IMR-90 (cell line): ENCODE measurements around the gene SLC6A3. TPM values are rescaled to one million over a fixed set of nuclear protein-coding genes. Genes with fewer than 3 reads are reported as not detected.
A peak's percentile ranks its signal among the peaks of the same experiment; 100 is the strongest.

Experiments used
- ATAC-seq: fragments of 200-7000 bp; cut with Tn5 transposase; 2 replicates; pipeline ENCODE4 v1.9.1; 2020; ENCODE audit warnings: low read depth, mild to moderate bottlenecking, moderate library complexity
- BruUV-seq: library from RNA; stranded (reverse); fragments of 400-500 nt; replicated peaks from 2 replicates; lab custom pipeline; 2021; lab: Mats Ljungman, UMichigan
- CTCF ChIA-PET: fragments of 300-600 bp; formaldehyde crosslinking; extraction: SDS; loops from one replicate; lab custom pipeline; 2021; ENCODE audit warnings: antibody characterized with exemption; lab: Yijun Ruan, JAX
- POLR2A ChIA-PET: fragments of 300-600 bp; sonication (Branson Sonifier 250); formaldehyde crosslinking; loops from one replicate; lab custom pipeline; 2022; ENCODE audit warnings: antibody characterized with exemption; ENCODE audit not compliant: unreplicated experiment; lab: Charles Lee
- DNase-seq: peaks from one replicate; pipeline ENCODE4 v3.0.0; 2013
- H2AFZ ChIP-seq: replicated peaks from 2 replicates; pipeline ENCODE3; 2013; ENCODE audit warnings: low read length, mild to moderate bottlenecking; ENCODE audit not compliant: poor library complexity
- H2AK5ac ChIP-seq: 2 replicates; pipeline ENCODE4 v1.6.1; 2013; ENCODE audit warnings: low read depth, low read length, inconsistent platforms
- H2AK9ac ChIP-seq: replicated peaks from 2 replicates; pipeline ENCODE3; 2013; ENCODE audit warnings: mild to moderate bottlenecking, low read depth, low read length, moderate library complexity; ENCODE audit not compliant: poor library complexity
- H2BK120ac ChIP-seq: 2 replicates; pipeline ENCODE4 v1.6.1; 2013; ENCODE audit warnings: low read depth, low read length, inconsistent platforms
- H2BK15ac ChIP-seq: 3 replicates; pipeline ENCODE4 v1.6.1; 2013; ENCODE audit warnings: low read depth, low read length, inconsistent platforms
- H2BK20ac ChIP-seq: 2 replicates; pipeline ENCODE4 v1.6.1; 2013; ENCODE audit warnings: low read depth, mild to moderate bottlenecking, inconsistent platforms, low read length, moderate library complexity
- H2BK5ac ChIP-seq: 2 replicates; pipeline ENCODE4 v1.6.1; 2013; ENCODE audit warnings: mild to moderate bottlenecking, low read depth, low read length, inconsistent platforms; ENCODE audit not compliant: poor library complexity, severe bottlenecking
- H3K14ac ChIP-seq: replicated peaks from 2 replicates; pipeline ENCODE4 v1.6.1; 2013; ENCODE audit warnings: low read depth, low read length, inconsistent platforms
- H3K18ac ChIP-seq: 2 replicates; pipeline ENCODE4 v1.6.1; 2013; ENCODE audit warnings: low read depth, low read length, control low read depth
- H3K23ac ChIP-seq: 2 replicates; pipeline ENCODE4 v1.6.1; 2013; ENCODE audit warnings: low read depth, low read length, inconsistent platforms
- H3K27ac ChIP-seq: 2 replicates; pipeline ENCODE4 v1.5.1; 2013; ENCODE audit warnings: mild to moderate bottlenecking, control low read depth, low read length; ENCODE audit not compliant: insufficient read depth
- H3K27me3 ChIP-seq: 2 replicates; pipeline ENCODE4 v1.6.1; 2013; ENCODE audit warnings: low read length; ENCODE audit not compliant: control insufficient read depth, insufficient read depth
- H3K36me3 ChIP-seq: 2 replicates; pipeline ENCODE4 v1.6.1; 2013; ENCODE audit warnings: low read length, mixed read lengths; ENCODE audit not compliant: control insufficient read depth, insufficient read depth
- H3K4ac ChIP-seq: 2 replicates; pipeline ENCODE4 v1.6.1; 2013; ENCODE audit warnings: low read depth, low read length, inconsistent platforms
- H3K4me1 ChIP-seq: 2 replicates; pipeline ENCODE4 v1.6.1; 2013; ENCODE audit warnings: low read length, mixed read lengths; ENCODE audit not compliant: control insufficient read depth, insufficient read depth
- H3K4me2 ChIP-seq: 2 replicates; pipeline ENCODE4 v1.6.1; 2013; ENCODE audit warnings: low read depth, mild to moderate bottlenecking, control low read depth, low read length, moderate library complexity
- H3K4me3 ChIP-seq: 2 replicates; pipeline ENCODE4 v1.5.1; 2013; ENCODE audit warnings: low read depth, mild to moderate bottlenecking, control low read depth, low read length, moderate library complexity; ENCODE audit not compliant: insufficient read depth
- H3K56ac ChIP-seq: 2 replicates; pipeline ENCODE4 v1.6.1; 2013; ENCODE audit warnings: low read length, inconsistent platforms; ENCODE audit not compliant: insufficient read depth; ENCODE audit errors: extremely low read depth
- H3K79me1 ChIP-seq, 2 experiments: 2 replicates each; pipeline ENCODE4 v1.6.1; 2013; ENCODE audit warnings: low read length in 2 of 2, inconsistent platforms in 1 of 2, low read depth in 1 of 2
- H3K9ac ChIP-seq: 2 replicates; pipeline ENCODE4 v1.6.1; 2013; ENCODE audit warnings: low read depth, low read length, control low read depth
- H3K9me1 ChIP-seq: 2 replicates; pipeline ENCODE4 v1.6.1; 2013; ENCODE audit warnings: low read length, inconsistent platforms; ENCODE audit not compliant: insufficient read depth
- H3K9me3 ChIP-seq: 2 replicates; pipeline ENCODE4 v1.6.1; 2013; ENCODE audit warnings: low read length; ENCODE audit not compliant: control insufficient read depth, insufficient read depth
- H4K20me1 ChIP-seq: 2 replicates; pipeline ENCODE4 v1.6.1; 2013; ENCODE audit warnings: low read length, inconsistent platforms; ENCODE audit not compliant: insufficient read depth
- H4K5ac ChIP-seq: 2 replicates; pipeline ENCODE4 v1.6.1; 2013; ENCODE audit warnings: mild to moderate bottlenecking, low read depth, low read length, control low read depth
- H4K8ac ChIP-seq, 2 experiments: 2 replicates each; pipeline ENCODE4 v1.6.1; 2013; ENCODE audit warnings: low read depth in 2 of 2, low read length in 2 of 2, control low read depth in 1 of 2, inconsistent platforms in 1 of 2
- H4K91ac ChIP-seq: 2 replicates; pipeline ENCODE4 v1.6.1; 2013; ENCODE audit warnings: low read depth, low read length, inconsistent platforms; ENCODE audit not compliant: insufficient read depth
- BHLHE40 ChIP-seq: fragments of 150-350 bp; IDR thresholded peaks from 2 replicates; pipeline ENCODE4 v1.6.1; 2016; ENCODE audit warnings: mild to moderate bottlenecking, low read depth, low read length
- MXI1 ChIP-seq: IDR thresholded peaks from 2 replicates; pipeline ENCODE4 v1.6.1; 2012; ENCODE audit warnings: low read depth, mild to moderate bottlenecking, low read length, moderate library complexity, borderline replicate concordance
- NFE2L2 ChIP-seq: fragments of 150-350 bp; IDR thresholded peaks from 2 replicates; pipeline ENCODE4 v1.6.1; 2016; ENCODE audit warnings: low read depth, mild to moderate bottlenecking, low read length
- RAD21 ChIP-seq: IDR thresholded peaks from 2 replicates; pipeline ENCODE4 v1.6.1; 2012; ENCODE audit warnings: low read length, improper control_type of control experiment
- RFX5 ChIP-seq: IDR thresholded peaks from 2 replicates; pipeline ENCODE4 v1.8.0; 2012; ENCODE audit warnings: low read depth, mild to moderate bottlenecking, low read length, moderate library complexity
- SMC3 ChIP-seq: fragments of 150-350 bp; IDR thresholded peaks from 2 replicates; pipeline ENCODE4 v1.6.1; 2016; ENCODE audit warnings: low read depth, mild to moderate bottlenecking, antibody characterized with exemption, low read length, moderate library complexity
- WGBS, 2 experiments: methylation state at CpG; one replicate each; pipeline versions ENCODE4 v1.1.5 to v1.1.7; 2013; ENCODE audit warnings: missing lambda C conversion rate in 2 of 2; ENCODE audit not compliant: insufficient read length in 1 of 2; ENCODE audit errors: extremely low coverage in 2 of 2; 5-methylcytosine and 5-hydroxymethylcytosine counted together
- dilution Hi-C: fragments of 300-500 bp; cut with HindIII; formaldehyde crosslinking; loops from one replicate; pipeline ENCODE4 v1.14.3; 2018; ENCODE audit warnings: low sequenced_read_pairs; ENCODE audit not compliant: unreplicated experiment
- in situ Hi-C: fragments of 300-500 bp; cut with MboI; formaldehyde crosslinking; loops from 3 replicates; pipeline ENCODE4 v1.14.3; 2019; ENCODE audit warnings: low sequenced_read_pairs, inconsistent platforms, mixed read lengths
- intact Hi-C: fragments of 100-400 bp; cut with micrococcal nuclease; formaldehyde crosslinking; loops from 2 replicates; pipeline ENCODE4 v1.10.0; 2022
- polyA plus RNA-seq, 3 experiments: library from polyadenylated mRNA; depleted of rRNA; stranded (reverse); fragments of >200 nt; gene quantifications; 2 replicates each; pipeline ENCODE4 v1.2.3, GENCODE V29; 2012; ENCODE audit warnings: low replicate concordance in 1 of 3
- total RNA-seq: library from RNA; depleted of rRNA; stranded (reverse); fragments of >200 nt; gene quantifications from 2 replicates; pipeline ENCODE4 v1.2.3, GENCODE V29; 2012

The SLC6A3 gene
- total and polyA plus RNA-seq, 2 of the 4 experiments (the other 2 are of a cell fraction), result not detected

DNA sequence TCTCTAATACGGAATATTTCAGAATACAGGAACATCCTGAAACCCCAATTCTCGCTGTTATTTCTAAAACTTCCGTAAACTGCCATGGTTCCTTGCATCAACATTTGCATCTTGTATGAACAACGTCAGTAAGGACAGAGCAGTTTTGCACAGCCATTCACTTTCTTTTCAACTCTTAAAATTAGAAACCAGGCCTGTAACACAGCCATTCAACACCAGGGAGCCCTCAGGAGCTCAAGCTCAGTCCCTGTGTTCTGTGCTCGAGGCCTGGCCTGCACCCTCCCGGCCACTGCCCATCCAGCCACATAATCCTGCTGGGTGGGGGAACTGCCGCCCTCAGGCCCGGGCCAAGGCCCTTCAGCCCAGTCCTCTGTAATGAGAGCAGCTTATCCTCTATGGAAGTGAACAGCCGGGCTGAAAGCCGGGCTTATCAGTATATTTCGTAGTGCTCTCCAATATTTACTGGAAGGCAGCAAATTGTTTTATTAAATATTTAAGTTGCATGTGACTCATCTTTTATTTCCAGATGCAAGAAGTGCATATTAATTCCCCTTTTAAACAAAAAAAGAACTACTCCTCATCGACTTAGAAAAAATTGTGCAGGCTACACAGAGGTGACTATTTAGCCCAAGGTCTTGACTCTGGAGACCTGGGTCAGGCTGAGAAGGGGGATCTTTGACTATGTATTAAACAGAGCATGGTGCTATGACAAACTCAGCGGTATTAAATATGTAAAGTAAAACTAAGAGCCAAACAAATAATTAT, 33.2 kb upstream of the SLC6A3 start:
- no TSS peak for BruUV-seq
- Histone ChIP-seq H4K20me1 (peaks cover 20% of the 10 kb centered on the region), H4K91ac (no peak overlapping the region), H3K27ac (no peak overlapping the region), H3K36me3 (peaks cover 57% of the 10 kb centered on the region), H3K4me3 (no peak overlapping the region), H3K79me1 (peaks cover 0 to 3% of the 10 kb centered on the region in 2 experiments; a peak in 1 of 4 replicates), H3K4ac (no peak overlapping the region), H2BK5ac (no peak overlapping the region), H3K9me3 (no peaks in the 10 kb centered on the region), H3K14ac (no peak overlapping the region), H3K4me1 (no peaks in the 10 kb centered on the region), H3K18ac (no peak overlapping the region), H2AFZ (no peak overlapping the region), H2AK5ac (no peak overlapping the region), H2AK9ac (no peak overlapping the region), H3K4me2 (no peak overlapping the region), H2BK15ac (no peak overlapping the region), H3K9me1 (peaks cover 3% of the 10 kb centered on the region; the same call in 1 of the 2 replicates), H3K27me3 (no peaks in the 10 kb centered on the region), H4K5ac (no peak overlapping the region), H3K23ac (no peak overlapping the region), H4K8ac (no peak overlapping the region), H3K56ac (no peak overlapping the region), H2BK20ac (no peak overlapping the region), H3K9ac (no peak overlapping the region), H2BK120ac (no peak overlapping the region)
- WGBS, 2 experiments, result 100% methylated on average over 3 of the region's 13 CpGs; no CpG with 5 or more reads in 1 of the 2 experiments
- POLR2A ChIA-PET, result no interaction called here
- no peak for DNase-seq
- in situ Hi-C loops, result no loop called here
- TF ChIP-seq NFE2L2, result no peak
- no peak for TF ChIP-seq BHLHE40
- no peak for TF ChIP-seq SMC3
- no peak for TF ChIP-seq MXI1
- TF ChIP-seq RAD21, result no peak
- no peak for TF ChIP-seq RFX5
- dilution Hi-C loops, result no loop called here
- CTCF ChIA-PET, result no interaction called here
- ATAC-seq, result peak; percentile 19
- intact Hi-C loops, result loop anchor here (2.0 to 5.0 kb wide), 2 partner anchors 44 to 166 kb away; partner anchors contain the start of gene LPCAT1
